ENCODE results near the gene CLSTN2. TPM values are rescaled to one million over a fixed set of nuclear protein-coding genes. Genes with fewer than 3 reads are reported as not detected.
A peak's percentile ranks its signal among the peaks of the same experiment; 100 is the strongest.

CLSTN2 gene
- total RNA-seq, 1 experiment from 2014 or later, result not detected

DNA sequence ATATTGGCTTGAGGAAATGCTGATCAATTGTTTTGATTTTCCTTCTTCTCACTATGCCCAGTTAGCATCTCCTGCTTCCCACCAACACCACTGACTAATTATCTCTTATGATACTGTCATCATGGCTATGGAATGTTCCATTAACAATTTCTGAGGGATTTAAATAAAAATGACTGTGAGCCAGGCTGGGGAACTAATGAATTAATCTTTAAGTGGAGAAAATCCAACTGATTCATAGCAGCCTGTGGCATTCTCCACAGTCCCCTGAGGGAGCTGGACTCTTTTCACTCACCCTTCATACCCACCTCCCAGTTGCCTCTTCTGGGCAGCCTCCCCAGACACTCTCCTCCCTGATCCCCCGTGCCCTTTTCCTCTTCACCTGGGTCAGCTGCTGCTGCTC lies 353.6 kb downstream of the CLSTN2 start:
- intact Hi-C loops (cut with micrococcal nuclease; ENCODE audit: unreplicated experiment), result no loop called here
- Histone ChIP-seq H2AFZ (no peak overlapping the region), H3K4me1 (replicated peaks; ENCODE audit: insufficient read depth) (peaks cover 14% of the 10 kb centered on the region; the same call in 1 of the 2 replicates), H4K20me1 (ENCODE audit: insufficient read depth) (no peaks in the 10 kb centered on the region), H3K27me3 (ENCODE audit: insufficient read depth, low read depth) (no peaks in the 10 kb centered on the region), H3K4me2 (no peak overlapping the region), H3K79me2 (ENCODE audit: low read depth) (no peaks in the 10 kb centered on the region), H3K4me3 (no peak overlapping the region), H3K9me2 (ENCODE audit: insufficient read depth) (no peaks in the 10 kb centered on the region), H3K9me3 (ENCODE audit: insufficient read depth, low read depth) (no peaks in the 10 kb centered on the region), H3K36me3 (ENCODE audit: low read depth) (no peaks in the 10 kb centered on the region), H3F3A (ENCODE audit: insufficient read depth, low read depth) (no peaks in the 10 kb centered on the region), H3K27ac (no peak overlapping the region)
- no peak for TF ChIP-seq EZH2 (IDR thresholded peaks at IDR 0.05; ENCODE audit: low read depth)
- TF ChIP-seq, protein P1, sequence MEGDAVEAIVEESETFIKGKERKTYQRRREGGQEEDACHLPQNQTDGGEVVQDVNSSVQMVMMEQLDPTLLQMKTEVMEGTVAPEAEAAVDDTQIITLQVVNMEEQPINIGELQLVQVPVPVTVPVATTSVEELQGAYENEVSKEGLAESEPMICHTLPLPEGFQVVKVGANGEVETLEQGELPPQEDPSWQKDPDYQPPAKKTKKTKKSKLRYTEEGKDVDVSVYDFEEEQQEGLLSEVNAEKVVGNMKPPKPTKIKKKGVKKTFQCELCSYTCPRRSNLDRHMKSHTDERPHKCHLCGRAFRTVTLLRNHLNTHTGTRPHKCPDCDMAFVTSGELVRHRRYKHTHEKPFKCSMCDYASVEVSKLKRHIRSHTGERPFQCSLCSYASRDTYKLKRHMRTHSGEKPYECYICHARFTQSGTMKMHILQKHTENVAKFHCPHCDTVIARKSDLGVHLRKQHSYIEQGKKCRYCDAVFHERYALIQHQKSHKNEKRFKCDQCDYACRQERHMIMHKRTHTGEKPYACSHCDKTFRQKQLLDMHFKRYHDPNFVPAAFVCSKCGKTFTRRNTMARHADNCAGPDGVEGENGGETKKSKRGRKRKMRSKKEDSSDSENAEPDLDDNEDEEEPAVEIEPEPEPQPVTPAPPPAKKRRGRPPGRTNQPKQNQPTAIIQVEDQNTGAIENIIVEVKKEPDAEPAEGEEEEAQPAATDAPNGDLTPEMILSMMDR (conservative IDR thresholded peaks at IDR 0.05), result no peak
- no TSS peak for BruUV-seq (replicated peaks)
- ChIA-PET POLR2A (ENCODE audit: unreplicated experiment) (no interaction called here), CTCF (no interaction called here)
- no peak for DNase-seq

DNA sequence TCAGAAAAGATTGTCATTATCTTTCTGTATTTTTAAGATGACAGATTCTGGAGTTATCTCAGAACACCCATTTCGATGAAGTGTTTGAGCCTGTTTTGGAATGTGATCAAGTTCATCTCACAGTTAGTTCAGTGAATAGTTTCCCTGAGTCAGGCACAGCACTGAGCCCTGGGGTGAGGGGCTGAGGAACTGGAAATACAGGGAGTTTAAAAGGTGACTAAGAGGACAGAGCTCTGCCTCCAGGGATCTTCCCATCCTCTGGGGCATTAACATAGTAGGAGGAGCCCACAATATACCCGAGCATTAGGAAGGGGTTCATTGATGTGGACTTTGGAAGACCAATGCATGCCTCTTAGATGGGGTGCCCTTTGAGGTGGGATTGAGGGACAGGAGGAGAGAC lies 355.1 kb downstream of the CLSTN2 start:
- POLR2A ChIA-PET (ENCODE audit: unreplicated experiment), result no interaction called here
- H3K4me1 ChIP-seq (replicated peaks; ENCODE audit: insufficient read depth), result peaks cover 14% of the 10 kb centered on the region; the same call in 1 of the 2 replicates
- DNase-seq, result peak in 1 of 2 experiments; percentile 43
- H3K27me3 ChIP-seq (ENCODE audit: insufficient read depth, low read depth), result no peaks in the 10 kb centered on the region
- no peaks in the 10 kb centered on the region for H3K9me3 ChIP-seq (ENCODE audit: insufficient read depth, low read depth)
- no peaks in the 10 kb centered on the region for H3F3A ChIP-seq (ENCODE audit: insufficient read depth, low read depth)
- H3K36me3 ChIP-seq (ENCODE audit: low read depth), result no peaks in the 10 kb centered on the region
- no peaks in the 10 kb centered on the region for H3K9me2 ChIP-seq (ENCODE audit: insufficient read depth)
- H3K4me3 ChIP-seq, result no peak overlapping the region
- H3K4me2 ChIP-seq, result peak overlapping the region; percentile 11; the same call in 1 of the 2 replicates
- H4K20me1 ChIP-seq (ENCODE audit: insufficient read depth), result no peaks in the 10 kb centered on the region
- intact Hi-C loops (cut with micrococcal nuclease; ENCODE audit: unreplicated experiment), result no loop called here
- H2AFZ ChIP-seq, result no peak overlapping the region
- BruUV-seq (replicated peaks), result no TSS peak
- H3K27ac ChIP-seq, result no peak overlapping the region
- TF ChIP-seq EZH2 (IDR thresholded peaks at IDR 0.05; ENCODE audit: low read depth), result no peak
- TF ChIP-seq, protein P1 (conservative IDR thresholded peaks at IDR 0.05), result no peak
- no peaks in the 10 kb centered on the region for H3K79me2 ChIP-seq (ENCODE audit: low read depth)
- CTCF ChIA-PET, result no interaction called here

- Histone ChIP-seq H4K20me1 (ENCODE audit: insufficient read depth) (no peaks in the 10 kb centered on the region), H3K4me2 (no peak overlapping the region), H3F3A (ENCODE audit: insufficient read depth, low read depth) (no peaks in the 10 kb centered on the region), H3K9me3 (ENCODE audit: insufficient read depth, low read depth) (no peaks in the 10 kb centered on the region), H2AFZ (no peak overlapping the region), H3K4me3 (no peak overlapping the region), H3K79me2 (ENCODE audit: low read depth) (no peaks in the 10 kb centered on the region), H3K27me3 (ENCODE audit: insufficient read depth, low read depth) (no peaks in the 10 kb centered on the region), H3K27ac (no peak overlapping the region), H3K4me1 (replicated peaks; ENCODE audit: insufficient read depth) (peaks cover 14% of the 10 kb centered on the region; the same call in 1 of the 2 replicates), H3K9me2 (ENCODE audit: insufficient read depth) (no peaks in the 10 kb centered on the region), H3K36me3 (ENCODE audit: low read depth) (no peaks in the 10 kb centered on the region)
- POLR2A ChIA-PET (ENCODE audit: unreplicated experiment), result no interaction called here
- TF ChIP-seq EZH2 (IDR thresholded peaks at IDR 0.05; ENCODE audit: low read depth), result no peak
- TF ChIP-seq, protein P1 (conservative IDR thresholded peaks at IDR 0.05), result no peak
- CTCF ChIA-PET, result no interaction called here
- DNase-seq, result no peak
- intact Hi-C loops (cut with micrococcal nuclease; ENCODE audit: unreplicated experiment), result no loop called here
- no TSS peak for BruUV-seq (replicated peaks)
These were observed 357.2 kb downstream of the CLSTN2 start for GRCh38 chr3:140292170-140292569.

Data from PC-9 (cell line).